Epithelial cell of proximal tubule (primary cell): ENCODE results near the gene CLIP2. TPM values are rescaled to one million over a fixed set of nuclear protein-coding genes. Genes with fewer than 3 reads are reported as not detected.
"Not testable (repeated sequence)": the region's sequence is repeated elsewhere in the genome, so short reads cannot be mapped to it uniquely, and the experiment has no call there.

Experiments
- DNase-seq: peaks from one replicate; pipeline ENCODE4 v3.0.0-alpha.2; 2011; ENCODE audit warnings: low read depth
- H3K4me3 ChIP-seq: 2 replicates; pipeline ENCODE4 v1.5.1; 2011; ENCODE audit warnings: low read depth, mild to moderate bottlenecking, low read length
- total RNA-seq: library from RNA; depleted of rRNA; stranded (reverse); fragments of >200 nt; gene quantifications from 2 replicates; pipeline ENCODE4 v1.2.3, GENCODE V29; 2015
- TF ChIP-seq, protein P1 (sequence below): conservative IDR thresholded peaks from 2 replicates; pipeline ENCODE4 v1.5.1; 2012; ENCODE audit warnings: low read depth, mild to moderate bottlenecking, low read length

CLIP2 gene
- total RNA-seq, 1 donor from 2014 or later: 34.3 TPM

- H3K4me3 ChIP-seq: no peak overlapping the region
- TF ChIP-seq, protein P1, sequence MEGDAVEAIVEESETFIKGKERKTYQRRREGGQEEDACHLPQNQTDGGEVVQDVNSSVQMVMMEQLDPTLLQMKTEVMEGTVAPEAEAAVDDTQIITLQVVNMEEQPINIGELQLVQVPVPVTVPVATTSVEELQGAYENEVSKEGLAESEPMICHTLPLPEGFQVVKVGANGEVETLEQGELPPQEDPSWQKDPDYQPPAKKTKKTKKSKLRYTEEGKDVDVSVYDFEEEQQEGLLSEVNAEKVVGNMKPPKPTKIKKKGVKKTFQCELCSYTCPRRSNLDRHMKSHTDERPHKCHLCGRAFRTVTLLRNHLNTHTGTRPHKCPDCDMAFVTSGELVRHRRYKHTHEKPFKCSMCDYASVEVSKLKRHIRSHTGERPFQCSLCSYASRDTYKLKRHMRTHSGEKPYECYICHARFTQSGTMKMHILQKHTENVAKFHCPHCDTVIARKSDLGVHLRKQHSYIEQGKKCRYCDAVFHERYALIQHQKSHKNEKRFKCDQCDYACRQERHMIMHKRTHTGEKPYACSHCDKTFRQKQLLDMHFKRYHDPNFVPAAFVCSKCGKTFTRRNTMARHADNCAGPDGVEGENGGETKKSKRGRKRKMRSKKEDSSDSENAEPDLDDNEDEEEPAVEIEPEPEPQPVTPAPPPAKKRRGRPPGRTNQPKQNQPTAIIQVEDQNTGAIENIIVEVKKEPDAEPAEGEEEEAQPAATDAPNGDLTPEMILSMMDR: no peak
- DNase-seq: no peak
Measured at GRCh38 chr7:74430961-74431466, 141.8 kb downstream of the CLIP2 start.

DNA sequence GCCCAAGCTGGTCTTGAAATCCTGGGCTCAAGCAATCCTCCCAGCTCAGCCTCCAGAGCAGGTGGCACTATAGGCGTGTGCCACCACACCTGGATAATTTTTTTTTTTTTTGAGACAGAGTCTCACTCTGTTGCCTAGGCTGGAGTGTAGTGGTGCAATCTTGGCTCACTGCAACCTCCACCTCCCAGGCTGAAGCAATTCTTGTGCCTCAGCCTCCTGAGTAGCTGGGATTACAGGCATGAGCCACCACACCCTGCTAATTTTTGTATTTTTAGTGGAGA lies 148.0 kb downstream of the CLIP2 start:
- not testable (repeated sequence) for H3K4me3 ChIP-seq, DNase-seq

GRCh38 chr7:74438327-74438726 lies 149.1 kb downstream of the CLIP2 start:
- H3K4me3 ChIP-seq: no peak overlapping the region
- TF ChIP-seq, protein P1: no peak
- DNase-seq: no peak

DNA sequence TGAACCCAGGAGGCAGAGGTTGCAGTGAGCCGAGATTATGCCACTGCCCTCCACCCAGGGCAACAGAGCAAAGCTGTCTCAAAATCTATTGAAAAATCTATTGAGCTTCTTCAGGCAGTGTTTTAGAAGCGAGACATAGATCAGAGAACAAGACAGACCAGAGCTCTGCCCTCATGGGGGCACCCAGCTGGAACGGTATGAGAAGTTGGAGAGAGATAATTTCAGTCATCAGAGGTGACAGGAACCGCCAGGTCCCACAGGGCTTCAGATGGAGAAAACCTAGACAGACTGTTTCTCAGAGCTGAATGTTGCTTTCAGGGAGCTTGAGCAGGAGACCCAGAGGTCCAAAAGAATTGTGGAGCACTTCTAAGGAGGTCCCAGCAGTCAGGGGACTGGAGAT lies 150.3 kb downstream of the CLIP2 start:
- no peak overlapping the region for H3K4me3 ChIP-seq
- TF ChIP-seq, protein P1: no peak
- DNase-seq: no peak

- not testable (repeated sequence) for H3K4me3 ChIP-seq, DNase-seq
Measured at GRCh38 chr7:74440143-74440542, 150.9 kb downstream of the CLIP2 start.

DNA sequence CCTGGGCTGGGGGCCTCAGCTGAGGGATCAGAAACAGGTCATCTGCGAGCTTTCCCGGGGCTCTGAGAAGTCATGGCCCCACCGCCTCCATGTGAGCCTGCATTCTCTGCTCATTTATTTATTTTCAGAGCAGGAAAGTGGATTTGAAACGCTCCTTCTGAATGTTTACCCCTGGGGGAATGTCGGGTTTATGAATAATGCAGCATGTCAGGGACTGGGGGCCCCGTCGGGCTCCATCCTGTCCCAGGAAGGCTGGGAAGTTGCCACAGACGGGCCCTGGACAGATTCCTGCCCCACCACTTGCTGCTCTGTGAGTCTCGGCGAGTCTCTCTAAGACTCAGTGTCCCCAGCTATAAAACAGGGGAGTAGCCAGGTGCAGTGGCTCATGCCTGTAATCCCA lies 152.6 kb downstream of the CLIP2 start:
- no peak overlapping the region for H3K4me3 ChIP-seq
- TF ChIP-seq, protein P1: no peak
- no peak for DNase-seq

DNA sequence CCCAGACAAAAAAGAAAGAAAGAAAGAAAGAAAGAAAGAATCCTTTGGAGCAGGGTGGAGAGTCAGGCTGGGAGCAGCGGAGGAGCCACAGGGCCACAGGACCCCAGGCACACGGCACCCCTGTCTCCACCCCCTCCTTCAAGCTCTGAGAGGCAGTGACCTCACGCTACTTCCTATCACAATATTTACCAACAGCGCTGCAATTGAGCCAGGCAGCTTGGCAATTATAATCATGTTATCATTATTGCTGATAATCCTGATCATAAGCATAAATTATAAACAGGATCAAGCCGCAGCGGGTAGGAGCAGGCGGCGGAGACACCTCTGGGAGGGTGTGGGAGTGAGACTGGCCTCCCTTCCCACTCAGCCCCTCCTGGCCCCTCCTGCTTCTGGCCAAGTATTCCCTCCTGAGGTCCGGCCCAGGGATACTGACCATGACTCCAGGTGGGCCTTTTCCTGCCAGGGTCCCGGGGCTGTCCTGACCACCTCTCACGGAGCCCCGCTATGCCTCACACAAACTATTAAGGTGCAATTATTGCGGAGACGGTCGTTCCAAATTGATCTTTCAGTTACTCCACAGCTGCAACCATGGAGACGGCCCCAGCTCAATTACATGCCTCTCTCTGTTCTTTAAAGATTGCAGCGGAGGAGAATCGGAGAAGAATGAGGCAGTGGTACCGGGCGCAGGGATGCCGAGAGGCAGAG lies 154.5 kb downstream of the CLIP2 start:
- TF ChIP-seq, protein P1: no peak
- no peak overlapping the region for H3K4me3 ChIP-seq
- DNase-seq: no peak

DNA sequence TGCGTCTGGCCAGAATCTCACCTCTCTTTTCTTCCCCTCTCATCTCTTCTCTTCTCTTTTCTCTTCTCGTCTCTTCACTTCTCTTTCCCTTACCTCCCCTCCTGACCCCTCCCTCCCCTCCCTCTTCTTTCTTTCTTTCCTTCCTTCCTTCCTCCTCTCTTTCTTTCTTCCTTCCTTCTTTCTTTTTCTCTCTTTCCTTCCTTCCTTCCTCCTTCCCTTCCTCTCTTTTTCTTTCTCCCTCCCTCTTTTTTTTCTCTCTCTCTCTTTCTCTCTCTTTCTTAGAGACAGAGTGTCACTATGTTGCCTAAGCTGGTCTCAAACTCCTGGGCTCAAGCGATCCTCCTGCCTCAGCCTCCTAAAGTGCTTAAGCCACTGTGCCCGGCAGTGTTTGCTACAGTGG lies 159.9 kb downstream of the CLIP2 start:
- H3K4me3 ChIP-seq: no peak overlapping the region
- TF ChIP-seq, protein P1: no peak
- no peak for DNase-seq
